WI38 (cell line): Measurements from ENCODE around the gene GSTT2B.

Experiments used
- H3K4me3 ChIP-seq: 2 replicates; pipeline ENCODE4 v1.5.1; 2011; ENCODE audit warnings: low read depth, mild to moderate bottlenecking, control low read depth, low read length
- CTCF ChIP-seq: IDR thresholded peaks from 2 replicates; pipeline ENCODE4 v1.5.1; 2012; ENCODE audit warnings: low read depth, mild to moderate bottlenecking, control low read depth, low read length

The GSTT2B gene

GRCh38 chr22:23913661-23914353 is 47.2 kb downstream of the GSTT2B start:
- peak overlapping the region; percentile 62 for H3K4me3 ChIP-seq
- no peak for TF ChIP-seq CTCF

GRCh38 chr22:23913306-23913660 is 47.7 kb downstream of the GSTT2B start:
- TF ChIP-seq CTCF = no peak

GRCh38 chr22:23912293-23912903 is 48.6 kb downstream of the GSTT2B start:
- no peak overlapping the region for H3K4me3 ChIP-seq
- TF ChIP-seq CTCF = no peak

More at GRCh38 chr22:23913306-23913660, 47.7 kb downstream of the GSTT2B start:
- H3K4me3 ChIP-seq = peak overlapping the region; percentile 62

- TF ChIP-seq CTCF = no peak
- H3K4me3 ChIP-seq = no peak overlapping the region
Observed at GRCh38 chr22:23911318-23911980, 49.5 kb downstream of the GSTT2B start.

GRCh38 chr22:23910496-23911190 is 50.4 kb downstream of the GSTT2B start:
- TF ChIP-seq CTCF = no peak
- no peak overlapping the region for H3K4me3 ChIP-seq

GRCh38 chr22:23909296-23909898 is 51.6 kb downstream of the GSTT2B start:
- no peak overlapping the region for H3K4me3 ChIP-seq
- TF ChIP-seq CTCF = no peak
